ENCODE results near the gene SLC11A2. TPM values are rescaled to one million over a fixed set of nuclear protein-coding genes. Genes with fewer than 3 reads are reported as not detected.

SLC11A2 gene
- total RNA-seq, 1 experiment from 2014 or later, result 38.7 TPM

GRCh38 chr12:51009056-51009440 is 17.1 kb downstream of the SLC11A2 start:
- TF ChIP-seq SP1 (IDR thresholded peaks at IDR 0.05; ENCODE audit: low read depth) (no peak), POLR2AphosphoS5 (IDR thresholded peaks at IDR 0.05; ENCODE audit: low read depth, low read length) (no peak), ZNF274 (IDR thresholded peaks at IDR 0.05; ENCODE audit: low read depth, low read length) (no peak), POLR2A (IDR thresholded peaks at IDR 0.05; ENCODE audit: borderline replicate concordance, extremely low read depth, insufficient read depth, insufficient read length) (no peak), ZBTB33 (IDR thresholded peaks at IDR 0.05; ENCODE audit: extremely low read depth, insufficient replicate concordance, low read length) (no peak), EGR1 (IDR thresholded peaks at IDR 0.05; ENCODE audit: low read depth) (no peak)
- CTCF ChIA-PET, result no interaction called here
- Histone ChIP-seq H3K9me2 (ENCODE audit: insufficient read depth) (no peaks in the 10 kb centered on the region), H4K20me1 (ENCODE audit: insufficient read depth) (peaks cover 9% of the 10 kb centered on the region; the same call in 1 of the 2 replicates), H3K4me2 (ENCODE audit: low read length) (no peak overlapping the region), H3K9me3 (ENCODE audit: control insufficient read depth in 1 of 2, insufficient read depth in 1 of 2, low read depth in 1 of 2, low read length in 2 of 2) (no peaks in the 10 kb centered on the region), H3K9ac (ENCODE audit: low read length) (no peak overlapping the region), H3K4me3 (replicated peaks in 1 of 2; ENCODE audit: low read depth in 1 of 2, low read length in 2 of 2) (no peak overlapping the region), H3K36me3 (ENCODE audit: control insufficient read depth in 1 of 2, insufficient read depth in 2 of 2, low read length in 2 of 2) (peaks cover 5% of the 10 kb centered on the region in 2 experiments; a peak in 2 of 4 replicates), H3K27ac (ENCODE audit: low read depth, low read length) (no peak overlapping the region), H3K4me1 (ENCODE audit: control insufficient read depth in 1 of 2, insufficient read depth in 2 of 2, low read length in 2 of 2) (peaks cover 23 to 24% of the 10 kb centered on the region in 2 experiments), H2AFZ (ENCODE audit: low read depth, low read length, poor library complexity, severe bottlenecking) (no peak overlapping the region), H3K79me2 (ENCODE audit: insufficient read depth, low read length) (peaks cover 27% of the 10 kb centered on the region), H3K27me3 (ENCODE audit: insufficient read depth, low read length) (no peaks in the 10 kb centered on the region)
- POLR2A ChIA-PET, result no interaction called here
- DNase-seq (ENCODE audit: low read depth, low spot score) (no peak), ATAC-seq (no peak)
- RAD21 ChIA-PET (ENCODE audit: low non-redundant PET in 1 of 2, low total read pairs in 2 of 2, uncharacterized antibody in 2 of 2, unreplicated experiment in 2 of 2), result no interaction called here
- BruUV-seq (replicated peaks), result no TSS peak
- intact Hi-C loops (cut with micrococcal nuclease), result no loop called here

- H3K27ac ChIP-seq (ENCODE audit: low read depth, low read length), result no peak overlapping the region
- H3K9ac ChIP-seq (ENCODE audit: low read length), result no peak overlapping the region
- ChIA-PET RAD21 (ENCODE audit: low non-redundant PET in 1 of 2, low total read pairs in 2 of 2, uncharacterized antibody in 2 of 2, unreplicated experiment in 2 of 2) (no interaction called here), CTCF (no interaction called here), POLR2A (interaction anchor here (0.6 kb wide), 1 partner anchor 13 kb away, joined by 3 read pairs; no protein-coding TSS in a partner anchor)
- peaks cover 5% of the 10 kb centered on the region in 2 experiments; a peak in 2 of 4 replicates for H3K36me3 ChIP-seq (ENCODE audit: control insufficient read depth in 1 of 2, insufficient read depth in 2 of 2, low read length in 2 of 2)
- no peak overlapping the region for H3K4me3 ChIP-seq (replicated peaks in 1 of 2; ENCODE audit: low read depth in 1 of 2, low read length in 2 of 2)
- ATAC-seq (no peak), DNase-seq (ENCODE audit: low read depth, low spot score) (no peak)
- no TSS peak for BruUV-seq (replicated peaks)
- TF ChIP-seq SIN3A (IDR thresholded peaks at IDR 0.05; ENCODE audit: low read depth), result no peak
- no peak for TF ChIP-seq YY1 (IDR thresholded peaks at IDR 0.05; ENCODE audit: extremely low read depth, insufficient replicate concordance, low read depth, low read length)
- no peak for TF ChIP-seq TCF7L2 (IDR thresholded peaks at IDR 0.05; ENCODE audit: borderline replicate concordance, extremely low read depth, insufficient read depth, insufficient read length)
- TF ChIP-seq MAX (IDR thresholded peaks at IDR 0.05), result no peak
- no peak for TF ChIP-seq EGR1 (IDR thresholded peaks at IDR 0.05; ENCODE audit: low read depth)
- no peak for TF ChIP-seq POLR2AphosphoS5 (IDR thresholded peaks at IDR 0.05; ENCODE audit: low read depth, low read length)
- TF ChIP-seq EZH2 (IDR thresholded peaks at IDR 0.05), result no peak
- TF ChIP-seq CEBPB (IDR thresholded peaks at IDR 0.05; ENCODE audit: low read depth), result no peak
- TF ChIP-seq ZNF274 (IDR thresholded peaks at IDR 0.05; ENCODE audit: low read depth, low read length), result no peak
- no peak for TF ChIP-seq SP1 (IDR thresholded peaks at IDR 0.05; ENCODE audit: low read depth)
- TF ChIP-seq EZH2phosphoT487 (IDR thresholded peaks at IDR 0.05; ENCODE audit: borderline replicate concordance), result no peak
- TF ChIP-seq ZBTB33 (IDR thresholded peaks at IDR 0.05; ENCODE audit: extremely low read depth, insufficient replicate concordance, low read length), result no peak
- H4K20me1 ChIP-seq (ENCODE audit: insufficient read depth), result peaks cover 9% of the 10 kb centered on the region; the same call in 1 of the 2 replicates
- H3K4me2 ChIP-seq (ENCODE audit: low read length), result no peak overlapping the region
- intact Hi-C loops (cut with micrococcal nuclease), result no loop called here
- peaks cover 25% of the 10 kb centered on the region for H3K79me2 ChIP-seq (ENCODE audit: insufficient read depth, low read length)
- H3K9me2 ChIP-seq (ENCODE audit: insufficient read depth), result no peaks in the 10 kb centered on the region
- no peaks in the 10 kb centered on the region for H3K9me3 ChIP-seq (ENCODE audit: control insufficient read depth in 1 of 2, insufficient read depth in 1 of 2, low read depth in 1 of 2, low read length in 2 of 2)
- H3K4me1 ChIP-seq (ENCODE audit: control insufficient read depth in 1 of 2, insufficient read depth in 2 of 2, low read length in 2 of 2), result peaks cover 20 to 22% of the 10 kb centered on the region in 2 experiments; a peak in 3 of 4 replicates
- no peaks in the 10 kb centered on the region for H3K27me3 ChIP-seq (ENCODE audit: insufficient read depth, low read length)
- no peak overlapping the region for H2AFZ ChIP-seq (ENCODE audit: low read depth, low read length, poor library complexity, severe bottlenecking)
Measured at GRCh38 chr12:51008329-51009055, 17.7 kb downstream of the SLC11A2 start.
